GM21825 (cell line): ENCODE measurements around the gene CHPF2.

Experiments
- ATAC-seq: cut with Tn5 transposase; IDR thresholded peaks from one replicate; pipeline ENCODE4 v1.9.1; 2021; ENCODE audit warnings: mild to moderate bottlenecking, moderate library complexity; ENCODE audit not compliant: unreplicated experiment

Gene CHPF2

DNA sequence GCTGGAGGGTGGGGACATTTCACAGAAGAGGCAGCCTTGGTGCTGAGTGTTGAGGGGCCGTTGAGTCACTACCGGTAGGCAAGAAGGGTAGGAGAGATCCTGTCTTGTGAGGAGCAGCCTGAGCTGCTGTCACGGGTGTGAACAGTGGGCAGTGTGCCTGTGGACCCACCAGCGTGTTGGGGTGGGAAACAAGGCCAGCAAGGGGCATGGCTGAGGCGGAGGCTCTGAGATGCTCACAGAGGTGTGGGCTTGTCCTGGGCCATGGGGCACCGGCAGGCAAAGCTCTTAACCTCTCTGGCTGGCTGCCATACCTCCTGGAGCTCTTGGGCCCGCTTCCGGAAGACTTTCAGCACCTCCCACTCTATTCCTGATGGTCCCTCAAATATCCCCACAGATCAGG is 49.8 kb downstream of the CHPF2 start:
- ATAC-seq = no peak

DNA sequence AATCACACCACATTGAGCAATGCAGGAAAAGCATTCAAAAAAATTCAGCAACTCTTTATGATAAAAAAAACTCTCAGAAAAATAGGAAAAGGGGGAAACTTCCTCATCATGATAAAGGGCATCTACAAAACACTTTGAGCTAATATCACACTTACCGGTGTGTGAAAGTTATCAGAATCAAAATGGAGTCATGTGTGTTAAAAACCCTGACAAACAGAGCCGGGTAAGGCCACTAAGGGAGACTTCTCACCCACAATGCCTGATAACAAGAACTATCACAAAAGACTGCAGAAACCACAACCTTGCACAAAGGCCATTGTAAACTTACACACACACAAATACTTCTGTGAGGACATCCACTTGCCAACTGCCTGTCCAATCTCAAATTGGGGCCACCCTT is 51.0 kb downstream of the CHPF2 start:
- ATAC-seq = no peak

DNA sequence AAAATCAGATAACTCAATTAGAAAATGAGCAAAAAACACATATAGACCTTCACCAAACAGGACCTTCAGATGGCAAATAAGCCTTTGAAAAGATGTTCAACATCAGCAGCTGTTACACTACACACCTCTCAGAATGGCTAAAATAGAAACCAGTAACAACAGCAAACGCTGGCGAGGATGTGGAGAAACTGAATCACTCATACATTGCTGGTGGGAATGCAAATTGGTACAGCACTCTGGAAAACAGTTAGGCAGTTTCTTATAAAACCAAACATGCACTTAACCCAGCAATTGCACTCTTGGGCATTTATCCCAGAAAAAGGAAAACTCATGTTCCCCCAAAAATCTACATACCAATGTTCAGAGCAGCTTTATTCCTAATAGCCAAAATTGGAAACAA is 53.9 kb downstream of the CHPF2 start:
- ATAC-seq = no peak
